DMS53 (cell line): ENCODE data around the gene JADE1.
A peak's percentile ranks its signal among the peaks of the same experiment; 100 is the strongest.

ENCODE experiments used
- DNase-seq: peaks from one replicate; lab custom pipeline; 2025; lab: John Stamatoyannopoulos, UW

JADE1 gene

GRCh38 chr4:128809477-128810330 lies at the start of gene JADE1:
TSS of gene JADE1 (plus strand) at chr4:128809700. CDS start at chr4:128831759, 22,059 bp downstream.
- peak; percentile 95 for DNase-seq

GRCh38 chr4:128766781-128767180 lies 42.7 kb upstream of the JADE1 start:
- DNase-seq: no peak

GRCh38 chr4:128768373-128768996 lies 41.0 kb upstream of the JADE1 start:
- peak; percentile 7 for DNase-seq

GRCh38 chr4:128769011-128769410 lies 40.5 kb upstream of the JADE1 start:
- no peak for DNase-seq

GRCh38 chr4:128770807-128771206 lies 38.7 kb upstream of the JADE1 start:
- no peak for DNase-seq

GRCh38 chr4:128775477-128775876 lies 34.0 kb upstream of the JADE1 start:
- no peak for DNase-seq

- DNase-seq: no peak
Measured at GRCh38 chr4:128775916-128776315, 33.6 kb upstream of the JADE1 start.

- peak; percentile 91 for DNase-seq
Measured at GRCh38 chr4:128776794-128777216, 32.7 kb upstream of the JADE1 start.

GRCh38 chr4:128780688-128781087 lies 28.8 kb upstream of the JADE1 start:
- no peak for DNase-seq

- peak; percentile 50 for DNase-seq
Measured at GRCh38 chr4:128782076-128782715, 27.3 kb upstream of the JADE1 start.

GRCh38 chr4:128782875-128783614 lies 26.5 kb upstream of the JADE1 start:
- no peak for DNase-seq

- no peak for DNase-seq
Measured at GRCh38 chr4:128787509-128788311, 21.8 kb upstream of the JADE1 start.

- DNase-seq: no peak
Measured at GRCh38 chr4:128793859-128794672, 15.4 kb upstream of the JADE1 start.

- DNase-seq: no peak
Measured at GRCh38 chr4:128796934-128797333, 12.6 kb upstream of the JADE1 start.

- DNase-seq: no peak
Measured at GRCh38 chr4:128800284-128800683, 9.2 kb upstream of the JADE1 start.

GRCh38 chr4:128800701-128801284 lies 8.7 kb upstream of the JADE1 start:
- no peak for DNase-seq

GRCh38 chr4:128802680-128803628 lies 6.5 kb upstream of the JADE1 start:
- no peak for DNase-seq

GRCh38 chr4:128803783-128804182 lies 5.7 kb upstream of the JADE1 start:
- DNase-seq: no peak

- peak; percentile 75 for DNase-seq
Measured at GRCh38 chr4:128810331-128810870, 901 bp downstream of the JADE1 start.
